PC-3 (cell line): ENCODE data around the gene LRRC75A.

Experiments used
- CTCF ChIP-seq: fragments of 300-600 bp; sonication (generic); conservative IDR thresholded peaks from 2 replicates; pipeline ENCODE4 v1.5.1; 2017; ENCODE audit warnings: antibody characterized with exemption, low read depth, mild to moderate bottlenecking, low read length
- EZH2 ChIP-seq: fragments of 300-600 bp; sonication (generic); IDR thresholded peaks from one replicate; pipeline ENCODE4 v1.6.1; 2017; ENCODE audit warnings: antibody characterized with exemption, mild to moderate bottlenecking, low read length; ENCODE audit not compliant: unreplicated experiment
- EZH2phosphoT487 ChIP-seq: fragments of 300-600 bp; sonication (generic); IDR thresholded peaks from 2 replicates; pipeline ENCODE4 v1.6.1; 2018; ENCODE audit warnings: mild to moderate bottlenecking, antibody characterized with exemption, low read length, borderline replicate concordance

- TF ChIP-seq CTCF = no peak
- no peak for TF ChIP-seq EZH2phosphoT487
- no peak for TF ChIP-seq EZH2
Measured at GRCh38 chr17:16492613-16493530, 879 bp upstream of the LRRC75A start.
